Measurements from ENCODE around the gene PEX16.

Gene PEX16

DNA sequence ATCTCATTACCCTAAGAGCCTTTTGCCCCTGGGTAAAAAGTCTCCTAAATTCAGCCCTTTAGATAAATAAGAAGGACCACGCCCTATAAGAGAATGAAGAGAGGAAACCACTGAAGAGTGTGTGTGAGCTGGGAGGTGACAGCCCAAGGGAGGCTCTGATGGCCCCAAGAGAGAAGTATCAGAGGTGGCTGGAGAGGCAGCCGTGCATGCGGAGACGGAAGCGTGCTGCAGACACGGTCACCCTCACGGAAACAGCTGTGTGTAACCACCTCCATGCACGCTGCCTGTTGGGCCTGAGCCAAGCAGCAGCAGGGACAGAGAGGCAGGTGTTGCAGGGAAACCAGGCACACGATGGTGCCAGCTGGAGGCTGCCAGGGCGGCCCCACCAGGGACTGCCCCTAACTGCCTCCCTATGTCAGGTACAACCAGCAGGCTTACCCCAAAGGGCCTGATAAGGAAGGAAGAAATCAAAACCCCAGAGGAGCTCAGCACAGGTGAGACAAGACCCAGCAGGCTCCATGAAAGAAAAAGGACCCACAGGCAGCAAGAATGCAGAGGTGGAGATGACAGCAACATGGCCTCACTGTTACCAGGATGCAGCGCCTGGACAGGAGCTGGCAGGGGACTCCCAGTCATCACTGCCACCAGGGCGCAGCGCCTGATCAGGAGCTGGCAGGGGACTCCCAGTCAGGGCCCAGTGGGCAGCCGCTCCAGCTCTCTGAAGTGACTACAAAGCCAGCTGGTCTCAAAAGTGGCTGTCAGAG, 12.5 kb upstream of the PEX16 start:
- H3K36me3 ChIP-seq (ENCODE audit: control insufficient read depth, insufficient read depth, low read length, severe bottlenecking) = peaks cover 30% of the 10 kb centered on the region
- no peak overlapping the region for H3K4me3 ChIP-seq (ENCODE audit: low read length)
- peaks cover 10% of the 10 kb centered on the region for H3K4me1 ChIP-seq (ENCODE audit: control insufficient read depth, insufficient read depth, low read length)
- H3K9me3 ChIP-seq (ENCODE audit: control insufficient read depth, low read length) = no peaks in the 10 kb centered on the region
- no peak for DNase-seq (ENCODE audit: low read depth)
- peaks cover 15% of the 10 kb centered on the region for H3K27me3 ChIP-seq (replicated peaks; ENCODE audit: control insufficient read depth, insufficient read depth, low read length)
- H3K9ac ChIP-seq (ENCODE audit: low read length) = no peak overlapping the region

DNA sequence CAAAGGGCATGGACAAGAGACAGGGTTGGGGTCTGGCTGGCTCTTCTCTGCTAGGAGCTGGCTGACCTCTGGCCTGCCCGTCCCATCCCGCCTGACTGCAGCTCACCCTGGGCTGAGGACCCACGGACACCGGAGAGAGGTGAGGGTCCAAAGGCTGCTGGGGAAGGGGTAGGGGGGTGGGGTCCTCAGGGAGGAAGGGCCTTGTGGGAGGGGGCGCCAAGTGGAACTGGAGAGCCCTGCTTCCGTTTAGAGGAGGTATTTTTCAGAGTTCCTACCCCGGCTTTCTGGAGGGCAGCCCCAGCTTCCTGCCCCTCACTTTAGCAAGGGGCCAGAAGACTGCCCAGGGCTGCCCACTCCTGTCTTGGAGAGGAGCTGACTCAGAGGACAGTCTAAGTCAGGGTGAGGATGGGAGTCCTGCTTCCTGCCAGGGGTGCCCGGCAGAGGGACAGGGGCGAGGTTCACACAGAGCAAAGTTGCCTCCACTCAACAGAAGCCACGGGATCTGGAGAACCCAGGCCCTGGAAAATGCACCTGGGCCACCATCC, 11.9 kb upstream of the PEX16 start:
- Histone ChIP-seq H3K4me3 (ENCODE audit: low read length) (no peak overlapping the region), H3K36me3 (ENCODE audit: control insufficient read depth, insufficient read depth, low read length, severe bottlenecking) (peaks cover 24% of the 10 kb centered on the region), H3K9ac (ENCODE audit: low read length) (no peak overlapping the region), H3K9me3 (ENCODE audit: control insufficient read depth, low read length) (no peaks in the 10 kb centered on the region), H3K27me3 (replicated peaks; ENCODE audit: control insufficient read depth, insufficient read depth, low read length) (peaks cover 19% of the 10 kb centered on the region), H3K4me1 (ENCODE audit: control insufficient read depth, insufficient read depth, low read length) (peaks cover 10% of the 10 kb centered on the region)
- DNase-seq (ENCODE audit: low read depth) = no peak

DNA sequence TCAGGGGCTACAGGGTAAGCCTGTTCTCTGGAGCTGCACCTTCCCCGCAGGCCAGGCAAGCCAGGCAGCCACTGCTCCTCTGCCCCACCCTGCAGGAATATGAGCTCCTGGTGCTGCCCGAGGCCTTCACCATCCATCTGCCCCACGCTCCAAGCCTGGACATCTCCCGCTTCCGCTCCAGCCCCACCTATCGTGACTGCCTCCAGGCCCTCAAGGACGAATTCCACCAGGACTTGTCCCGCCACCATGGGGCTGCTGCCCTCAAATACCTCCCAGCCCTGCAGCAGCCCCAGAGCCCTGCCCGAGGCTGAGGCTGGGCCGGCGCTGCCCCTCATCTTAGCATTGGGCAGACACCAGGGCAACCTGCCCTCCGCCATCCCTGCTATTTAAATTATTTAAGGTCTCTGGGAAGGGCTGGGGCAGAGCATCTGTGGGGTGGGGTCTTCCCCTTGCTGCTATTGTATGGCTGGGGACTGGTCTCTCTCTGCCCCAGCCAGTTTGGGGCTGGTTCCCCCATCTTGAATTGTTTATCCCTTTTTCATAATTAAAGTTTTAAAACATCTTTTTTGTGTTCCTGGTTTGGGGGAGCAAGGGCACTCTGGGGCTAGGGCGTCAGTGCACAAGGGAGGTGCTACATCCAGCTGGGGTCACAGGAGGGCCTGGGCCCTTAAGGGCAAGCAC, 11.0 kb upstream of the PEX16 start:
- Histone ChIP-seq H3K9me3 (ENCODE audit: control insufficient read depth, low read length) (no peaks in the 10 kb centered on the region), H3K4me1 (ENCODE audit: control insufficient read depth, insufficient read depth, low read length) (peaks cover 10% of the 10 kb centered on the region)
- no peak for DNase-seq (ENCODE audit: low read depth)

DNA sequence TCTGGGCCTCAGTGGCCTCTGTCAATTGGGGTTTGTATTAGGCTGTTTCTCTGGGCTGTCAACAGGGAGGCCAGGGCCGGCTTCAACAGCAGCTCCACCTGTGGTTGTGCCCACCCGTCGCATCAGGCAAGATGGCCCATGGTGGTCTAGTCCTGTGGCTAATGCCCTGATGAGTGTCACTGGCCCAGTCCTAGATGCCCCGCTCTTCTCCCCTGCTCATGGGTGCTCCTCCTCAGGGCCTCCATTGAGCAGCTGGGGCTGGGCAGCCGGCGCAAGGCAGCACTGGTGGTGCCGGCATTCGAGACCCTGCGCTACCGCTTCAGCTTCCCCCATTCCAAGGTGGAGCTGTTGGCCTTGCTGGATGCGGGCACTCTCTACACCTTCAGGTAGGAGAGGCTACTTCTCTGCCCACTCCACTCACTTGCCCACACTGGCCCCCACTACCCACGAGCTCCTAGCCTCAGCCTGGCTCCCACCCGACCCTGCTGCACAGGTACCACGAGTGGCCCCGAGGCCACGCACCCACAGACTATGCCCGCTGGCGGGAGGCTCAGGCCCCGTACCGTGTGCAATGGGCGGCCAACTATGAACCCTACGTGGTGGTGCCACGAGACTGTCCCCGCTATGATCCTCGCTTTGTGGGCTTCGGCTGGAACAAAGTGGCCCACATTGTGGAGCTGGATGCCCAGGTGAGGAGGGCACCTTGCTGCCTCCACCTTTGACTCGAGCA, 10.2 kb upstream of the PEX16 start:
- H3K36me3 ChIP-seq (ENCODE audit: control insufficient read depth, insufficient read depth, low read length, severe bottlenecking) = peaks cover 7% of the 10 kb centered on the region
- H3K9me3 ChIP-seq (ENCODE audit: control insufficient read depth, low read length) = no peaks in the 10 kb centered on the region
- no peak overlapping the region for H3K4me3 ChIP-seq (ENCODE audit: low read length)
- H3K9ac ChIP-seq (ENCODE audit: low read length) = no peak overlapping the region
- peaks cover 29% of the 10 kb centered on the region for H3K27me3 ChIP-seq (replicated peaks; ENCODE audit: control insufficient read depth, insufficient read depth, low read length)
- no peak for DNase-seq (ENCODE audit: low read depth)
- peaks cover 10% of the 10 kb centered on the region for H3K4me1 ChIP-seq (ENCODE audit: control insufficient read depth, insufficient read depth, low read length)

More for the DNA sequence above, 11.0 kb upstream of the PEX16 start:
- peaks cover 16% of the 10 kb centered on the region for H3K36me3 ChIP-seq (ENCODE audit: control insufficient read depth, insufficient read depth, low read length, severe bottlenecking)
- H3K4me3 ChIP-seq (ENCODE audit: low read length) = no peak overlapping the region
- no peak overlapping the region for H3K9ac ChIP-seq (ENCODE audit: low read length)
- peaks cover 23% of the 10 kb centered on the region for H3K27me3 ChIP-seq (replicated peaks; ENCODE audit: control insufficient read depth, insufficient read depth, low read length)

DNA sequence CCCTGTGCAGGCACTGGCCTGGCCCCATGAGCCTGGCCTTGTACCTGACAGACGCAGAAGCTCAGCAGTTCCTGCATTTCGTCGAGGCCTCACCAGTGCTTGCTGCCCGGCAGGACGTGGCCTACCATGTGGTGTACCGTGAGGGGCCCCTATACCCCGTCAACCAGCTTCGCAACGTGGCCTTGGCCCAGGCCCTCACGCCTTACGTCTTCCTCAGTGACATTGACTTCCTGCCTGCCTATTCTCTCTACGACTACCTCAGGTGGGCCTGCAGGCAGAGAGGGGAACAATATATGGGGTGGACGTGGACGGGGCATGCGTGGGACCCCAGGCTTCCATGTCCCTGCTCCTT, 9.6 kb upstream of the PEX16 start:
- H3K36me3 ChIP-seq (ENCODE audit: control insufficient read depth, insufficient read depth, low read length, severe bottlenecking) = peaks cover 4% of the 10 kb centered on the region
- H3K27me3 ChIP-seq (replicated peaks; ENCODE audit: control insufficient read depth, insufficient read depth, low read length) = peaks cover 29% of the 10 kb centered on the region
- no peak for DNase-seq (ENCODE audit: low read depth)
- peaks cover 10% of the 10 kb centered on the region for H3K4me1 ChIP-seq (ENCODE audit: control insufficient read depth, insufficient read depth, low read length)
- H3K9ac ChIP-seq (ENCODE audit: low read length) = no peak overlapping the region
- H3K9me3 ChIP-seq (ENCODE audit: control insufficient read depth, low read length) = no peaks in the 10 kb centered on the region
- H3K4me3 ChIP-seq (ENCODE audit: low read length) = no peak overlapping the region

DNA sequence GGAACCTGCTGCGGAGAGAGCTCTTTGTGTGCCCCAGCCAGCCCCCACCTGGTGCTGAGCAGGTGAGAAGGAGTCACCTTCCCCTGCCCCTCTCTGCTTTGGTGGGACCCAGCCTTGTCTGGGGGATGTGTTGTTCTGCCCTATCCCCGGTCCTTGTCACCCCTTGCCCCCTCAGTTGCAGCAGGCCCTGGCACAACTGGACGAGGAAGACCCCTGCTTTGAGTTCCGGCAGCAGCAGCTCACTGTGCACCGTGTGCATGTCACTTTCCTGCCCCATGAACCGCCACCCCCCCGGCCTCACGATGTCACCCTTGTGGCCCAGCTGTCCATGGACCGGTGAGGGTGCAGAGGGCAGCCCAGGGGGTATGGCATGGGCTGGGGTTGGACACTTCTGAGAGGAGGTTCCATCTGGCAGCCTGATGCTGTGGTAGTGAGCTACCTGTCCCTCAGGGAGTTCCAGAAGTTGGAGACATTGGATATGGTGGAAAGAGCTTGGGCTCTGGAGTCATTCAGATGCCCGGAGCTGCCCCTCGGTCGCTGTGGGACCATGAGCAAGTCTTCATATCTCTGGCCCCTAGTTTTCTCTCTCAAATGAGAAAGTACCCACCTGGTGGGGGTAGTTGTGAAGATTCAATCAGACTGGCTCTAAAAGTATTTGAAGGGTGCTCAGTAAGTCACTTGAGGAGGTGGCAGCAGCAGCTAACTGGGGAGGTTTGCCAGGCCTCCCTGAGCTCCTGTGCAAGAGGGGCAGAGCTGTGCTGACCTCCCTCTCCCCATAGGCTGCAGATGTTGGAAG, 9.1 kb upstream of the PEX16 start:
- H3K4me3 ChIP-seq (ENCODE audit: low read length) = no peak overlapping the region
- no peak overlapping the region for H3K9ac ChIP-seq (ENCODE audit: low read length)
- no peaks in the 10 kb centered on the region for H3K9me3 ChIP-seq (ENCODE audit: control insufficient read depth, low read length)
- no peaks in the 10 kb centered on the region for H3K36me3 ChIP-seq (ENCODE audit: control insufficient read depth, insufficient read depth, low read length, severe bottlenecking)
- no peak for DNase-seq (ENCODE audit: low read depth)
- peaks cover 4% of the 10 kb centered on the region for H3K4me1 ChIP-seq (ENCODE audit: control insufficient read depth, insufficient read depth, low read length)
- H3K27me3 ChIP-seq (replicated peaks; ENCODE audit: control insufficient read depth, insufficient read depth, low read length) = peaks cover 29% of the 10 kb centered on the region

DNA sequence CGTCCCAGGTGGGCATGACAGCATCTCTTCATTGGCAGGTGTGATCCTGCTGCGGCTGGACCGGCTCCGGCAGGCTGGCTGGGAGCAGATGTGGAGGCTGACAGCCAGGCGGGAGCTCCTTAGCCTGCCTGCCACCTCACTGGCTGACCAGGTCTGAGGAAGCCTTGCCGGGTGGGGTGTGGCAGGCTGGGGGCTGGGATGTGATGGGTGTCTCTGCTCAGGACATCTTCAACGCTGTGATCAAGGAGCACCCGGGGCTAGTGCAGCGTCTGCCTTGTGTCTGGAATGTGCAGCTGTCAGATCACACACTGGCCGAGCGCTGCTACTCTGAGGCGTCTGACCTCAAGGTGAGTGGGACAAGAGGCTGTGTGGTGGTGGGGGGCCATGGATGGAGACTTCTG, 8.3 kb upstream of the PEX16 start:
- H3K9me3 ChIP-seq (ENCODE audit: control insufficient read depth, low read length) = no peaks in the 10 kb centered on the region
- H3K4me1 ChIP-seq (ENCODE audit: control insufficient read depth, insufficient read depth, low read length) = no peaks in the 10 kb centered on the region
- no peak overlapping the region for H3K9ac ChIP-seq (ENCODE audit: low read length)
- H3K4me3 ChIP-seq (ENCODE audit: low read length) = no peak overlapping the region
- no peak for DNase-seq (ENCODE audit: low read depth)
- peaks cover 29% of the 10 kb centered on the region for H3K27me3 ChIP-seq (replicated peaks; ENCODE audit: control insufficient read depth, insufficient read depth, low read length)
- no peaks in the 10 kb centered on the region for H3K36me3 ChIP-seq (ENCODE audit: control insufficient read depth, insufficient read depth, low read length, severe bottlenecking)

DNA sequence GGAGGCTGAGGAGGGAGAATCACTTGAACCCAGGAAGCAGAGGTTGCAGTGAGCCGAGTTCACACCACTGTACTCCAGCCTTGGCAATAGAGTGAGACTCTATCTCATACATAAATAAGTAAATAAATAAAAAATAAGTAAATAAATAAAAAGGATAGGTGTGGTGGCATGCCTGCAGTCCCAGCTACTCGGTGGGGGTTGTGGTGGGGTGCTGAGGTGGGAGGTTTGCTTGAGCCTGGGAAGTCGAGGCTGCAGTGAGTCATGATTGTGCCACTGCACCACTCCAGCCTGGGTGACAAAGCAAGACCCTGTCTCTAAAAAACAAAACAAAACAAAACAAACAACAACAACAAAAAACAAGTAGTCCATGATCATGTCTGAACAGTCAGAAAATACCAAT, 7.9 kb upstream of the PEX16 start:
- Histone ChIP-seq H3K4me3 (ENCODE audit: low read length) (no peak overlapping the region), H3K9me3 (ENCODE audit: control insufficient read depth, low read length) (no peaks in the 10 kb centered on the region), H3K9ac (ENCODE audit: low read length) (no peak overlapping the region), H3K4me1 (ENCODE audit: control insufficient read depth, insufficient read depth, low read length) (no peaks in the 10 kb centered on the region), H3K27me3 (replicated peaks; ENCODE audit: control insufficient read depth, insufficient read depth, low read length) (peaks cover 29% of the 10 kb centered on the region), H3K36me3 (ENCODE audit: control insufficient read depth, insufficient read depth, low read length, severe bottlenecking) (no peaks in the 10 kb centered on the region)
- no peak for DNase-seq (ENCODE audit: low read depth)

DNA sequence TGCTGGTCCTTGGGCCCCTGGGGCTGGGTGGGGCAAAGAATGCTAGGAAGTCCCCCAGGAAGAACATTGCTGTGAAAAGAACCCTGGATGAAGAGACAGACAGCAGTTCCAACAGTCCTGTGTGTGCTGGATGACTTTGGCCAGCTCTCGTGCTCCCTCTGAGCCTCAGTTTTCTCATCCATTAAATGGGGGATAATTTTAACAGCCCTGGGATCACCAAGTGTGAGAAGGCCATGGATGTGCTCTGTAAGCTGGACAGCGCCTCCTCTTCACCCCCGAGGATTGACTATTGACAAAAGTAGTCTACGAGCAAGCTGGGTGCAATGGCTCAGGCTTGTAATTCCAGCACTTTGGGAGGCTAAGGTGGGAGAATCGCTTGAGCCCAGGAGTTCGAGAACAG, 7.2 kb upstream of the PEX16 start:
- Histone ChIP-seq H3K9ac (ENCODE audit: low read length) (no peak overlapping the region), H3K36me3 (ENCODE audit: control insufficient read depth, insufficient read depth, low read length, severe bottlenecking) (no peaks in the 10 kb centered on the region), H3K9me3 (ENCODE audit: control insufficient read depth, low read length) (no peaks in the 10 kb centered on the region), H3K27me3 (replicated peaks; ENCODE audit: control insufficient read depth, insufficient read depth, low read length) (peaks cover 29% of the 10 kb centered on the region), H3K4me1 (ENCODE audit: control insufficient read depth, insufficient read depth, low read length) (no peaks in the 10 kb centered on the region), H3K4me3 (ENCODE audit: low read length) (no peak overlapping the region)
- no peak for DNase-seq (ENCODE audit: low read depth)

DNA sequence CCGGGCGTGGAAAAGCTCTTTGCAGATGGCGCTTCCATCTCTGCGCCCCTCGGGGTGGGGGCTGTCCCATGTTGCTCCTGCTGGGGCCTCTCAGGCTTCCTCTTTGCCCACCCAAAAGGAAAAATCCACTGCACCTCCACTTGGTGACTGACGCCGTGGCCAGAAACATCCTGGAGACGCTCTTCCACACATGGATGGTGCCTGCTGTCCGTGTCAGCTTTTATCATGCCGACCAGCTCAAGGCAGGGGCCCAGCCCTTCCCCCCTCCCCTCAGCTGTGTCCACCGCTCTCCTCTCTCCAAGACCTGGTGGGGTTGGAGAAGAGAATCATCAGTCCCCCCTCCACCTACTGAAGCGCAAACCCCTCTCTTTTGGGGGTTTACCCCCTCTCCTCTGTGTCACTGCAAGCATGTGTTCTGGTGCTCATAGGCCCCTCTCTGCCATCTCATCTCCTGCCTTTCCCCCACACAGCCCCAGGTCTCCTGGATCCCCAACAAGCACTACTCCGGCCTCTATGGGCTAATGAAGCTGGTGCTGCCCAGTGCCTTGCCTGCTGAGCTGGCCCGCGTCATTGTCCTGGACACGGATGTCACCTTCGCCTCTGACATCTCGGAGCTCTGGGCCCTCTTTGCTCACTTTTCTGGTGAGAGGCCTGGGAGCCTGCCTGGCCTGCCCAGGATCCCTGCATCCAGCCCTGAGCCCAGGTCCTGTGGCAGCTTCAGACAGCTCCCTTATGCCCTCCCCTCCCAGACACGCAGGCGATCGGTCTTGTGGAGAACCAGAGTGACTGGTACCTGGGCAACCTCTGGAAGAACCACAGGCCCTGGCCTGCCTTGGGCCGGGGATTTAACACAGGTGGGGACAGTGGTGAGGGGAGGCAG, 6.6 kb upstream of the PEX16 start:
- Histone ChIP-seq H3K9me3 (ENCODE audit: control insufficient read depth, low read length) (no peaks in the 10 kb centered on the region), H3K27me3 (replicated peaks; ENCODE audit: control insufficient read depth, insufficient read depth, low read length) (peaks cover 29% of the 10 kb centered on the region), H3K36me3 (ENCODE audit: control insufficient read depth, insufficient read depth, low read length, severe bottlenecking) (no peaks in the 10 kb centered on the region), H3K4me1 (ENCODE audit: control insufficient read depth, insufficient read depth, low read length) (no peaks in the 10 kb centered on the region), H3K4me3 (ENCODE audit: low read length) (no peak overlapping the region), H3K9ac (ENCODE audit: low read length) (no peak overlapping the region)
- DNase-seq (ENCODE audit: low read depth) = no peak

All from adipocyte (in vitro differentiated cells).